Endothelial cell of umbilical vein (primary cell): ENCODE data around the gene TNRC6A. TPM values are rescaled to one million over a fixed set of nuclear protein-coding genes. Genes with fewer than 3 reads are reported as not detected.

Experiments
- BruUV-seq: library from RNA; stranded (reverse); fragments of 400-500 nt; replicated peaks from 2 replicates; lab custom pipeline; 2021; lab: Mats Ljungman, UMichigan
- CTCF ChIA-PET: fragments of 300-600, 350-600 bp; sonication (Branson Sonifier 250); formaldehyde crosslinking; loops from one replicate; lab custom pipeline; 2021; ENCODE audit warnings: antibody characterized with exemption, inconsistent platforms; lab: Charles Lee
- POLR2A ChIA-PET: fragments of 300-600, 350-600 bp; sonication (Branson Sonifier 250); formaldehyde crosslinking; loops from one replicate; lab custom pipeline; 2021; ENCODE audit warnings: antibody characterized with exemption, inconsistent platforms; lab: Charles Lee
- DNase-seq: peaks from one replicate; pipeline ENCODE4 v3.0.0-alpha.2; 2011; ENCODE audit warnings: low read depth, low spot score
- FAIRE-seq: peaks from 2 replicates; lab custom pipeline; 2011; peaks lifted over from hg19 to GRCh38; lab: Jason Lieb, UNC
- H2AFZ ChIP-seq: 2 replicates; pipeline ENCODE4 v1.6.0; 2012; ENCODE audit warnings: low read depth, low read length, control low read depth, inconsistent platforms
- H3K27ac ChIP-seq: 2 replicates; pipeline ENCODE4 v1.5.1; 2011; ENCODE audit warnings: low read depth, mild to moderate bottlenecking, control low read depth, low read length, moderate library complexity; ENCODE audit not compliant: insufficient read depth
- H3K27me3 ChIP-seq, 2 experiments: 2 replicates each; pipeline versions ENCODE4 v1.6.0 to v1.6.1; 2011; ENCODE audit warnings: low read length in 2 of 2, mixed read lengths in 1 of 2; ENCODE audit not compliant: control insufficient read depth in 2 of 2, insufficient read depth in 2 of 2
- H3K36me3 ChIP-seq, 2 experiments: 2 replicates in 1 of 2; 3 replicates in 1 of 2; pipeline ENCODE4 v1.5.1; 2011; ENCODE audit warnings: low read length in 2 of 2, mild to moderate bottlenecking in 1 of 2, moderate library complexity in 1 of 2; ENCODE audit not compliant: control insufficient read depth in 2 of 2, insufficient read depth in 2 of 2; ENCODE audit errors: extremely low read depth in 1 of 2
- H3K4me1 ChIP-seq: 3 replicates; pipeline ENCODE4 v1.5.1; 2011; ENCODE audit warnings: mild to moderate bottlenecking, low read length; ENCODE audit not compliant: control insufficient read depth, insufficient read depth; ENCODE audit errors: extremely low read depth
- H3K4me2 ChIP-seq: 2 replicates; pipeline ENCODE4 v1.6.1; 2011; ENCODE audit warnings: low read length, control low read depth, mixed read lengths; ENCODE audit not compliant: insufficient read depth
- H3K4me3 ChIP-seq, 3 experiments: fragments of 200-600 bp in 1 of 3; sonication (generic), shearing (Covaris generic) in 1 of 3; replicated peaks in 1 of 3; 2 replicates each; pipeline ENCODE4 v1.5.1; 2011 to 2016; ENCODE audit warnings: control low read depth in 3 of 3, low read length in 3 of 3, mild to moderate bottlenecking in 2 of 3, inconsistent platforms in 1 of 3, low read depth in 1 of 3, moderate library complexity in 1 of 3; ENCODE audit not compliant: insufficient read depth in 1 of 3
- H3K79me2 ChIP-seq: 2 replicates; pipeline ENCODE4 v1.6.0; 2012; ENCODE audit warnings: low read length, inconsistent platforms; ENCODE audit not compliant: control insufficient read depth, insufficient read depth
- H3K9ac ChIP-seq: replicated peaks from 2 replicates; pipeline ENCODE3; 2011; ENCODE audit warnings: low read length, control low read depth; ENCODE audit not compliant: insufficient read depth; ENCODE audit errors: extremely low read depth
- H3K9me1 ChIP-seq: replicated peaks from 3 replicates; pipeline ENCODE4 v1.6.0; 2011; ENCODE audit warnings: mild to moderate bottlenecking, low read length; ENCODE audit not compliant: control insufficient read depth, insufficient read depth; ENCODE audit errors: extremely low read depth
- H3K9me3 ChIP-seq: replicated peaks from 2 replicates; pipeline ENCODE4 v1.5.1; 2012; ENCODE audit warnings: low read length, inconsistent platforms; ENCODE audit not compliant: control insufficient read depth, insufficient read depth
- H4K20me1 ChIP-seq: replicated peaks from 2 replicates; pipeline ENCODE3; 2011; ENCODE audit warnings: mild to moderate bottlenecking, low read length; ENCODE audit not compliant: control insufficient read depth, insufficient read depth; ENCODE audit errors: extremely low read depth
- CTCF ChIP-seq, 2 donors: IDR thresholded peaks; 1 replicate in 1 of 2; 2 replicates in 1 of 2; pipeline ENCODE4 v1.5.1; 2011; ENCODE audit warnings: low read length in 2 of 2, mild to moderate bottlenecking in 2 of 2, moderate library complexity in 2 of 2, control low read depth in 1 of 2, inconsistent platforms in 1 of 2, low read depth in 1 of 2; ENCODE audit not compliant: insufficient read depth in 1 of 2; ENCODE audit errors: extremely low read depth in 1 of 2
- EZH2 ChIP-seq: IDR thresholded peaks from 2 replicates; pipeline ENCODE4 v1.6.1; 2012; ENCODE audit warnings: borderline replicate concordance, low read depth, mild to moderate bottlenecking, moderate library complexity, low read length, inconsistent platforms; ENCODE audit not compliant: severe bottlenecking
- FOS ChIP-seq: IDR thresholded peaks from 2 replicates; pipeline ENCODE4 v1.6.1; 2011; ENCODE audit warnings: mild to moderate bottlenecking, low read length, moderate library complexity, borderline replicate concordance; ENCODE audit not compliant: insufficient read depth
- GATA2 ChIP-seq: IDR thresholded peaks from 2 replicates; pipeline ENCODE4 v1.7.0; 2011; ENCODE audit warnings: low read depth, mild to moderate bottlenecking, moderate library complexity, mixed read lengths, low read length; ENCODE audit not compliant: insufficient read length, insufficient read depth
- JUN ChIP-seq: IDR thresholded peaks from 2 replicates; pipeline ENCODE4 v1.6.1; 2011; ENCODE audit warnings: borderline replicate concordance, low read depth; ENCODE audit not compliant: insufficient read length, insufficient read depth
- MAX ChIP-seq: IDR thresholded peaks from 2 replicates; pipeline ENCODE4 v1.6.1; 2011; ENCODE audit not compliant: insufficient read depth, insufficient read length
- MYC ChIP-seq: IDR thresholded peaks from one replicate; pipeline ENCODE4 v1.6.1; 2011; ENCODE audit warnings: mild to moderate bottlenecking, low read depth, low read length
- POLR2A ChIP-seq: IDR thresholded peaks from 2 replicates; pipeline ENCODE4 v1.6.1; 2012; ENCODE audit warnings: low read depth, mild to moderate bottlenecking, control low read depth, low read length
- POLR2AphosphoS5 ChIP-seq: IDR thresholded peaks from 2 replicates; pipeline ENCODE4 v1.6.1; 2012; ENCODE audit warnings: low read depth, mild to moderate bottlenecking, control low read depth, low read length, moderate library complexity; ENCODE audit not compliant: insufficient read depth
- dilution Hi-C: fragments of 300-500 bp; cut with MboI; formaldehyde crosslinking; loops from one replicate; pipeline ENCODE4 v1.15.0; 2019; ENCODE audit warnings: low sequenced_read_pairs; ENCODE audit not compliant: extremely low pct_ligation_motif_present
- intact Hi-C: fragments of 100-400 bp; cut with micrococcal nuclease; formaldehyde crosslinking; loops from one replicate; pipeline ENCODE4 v1.10.0; 2022
- polyA plus RNA-seq, 4 experiments: library from polyadenylated mRNA; depleted of rRNA in 3 of 4; stranded (reverse) in 3 of 4; unstranded in 1 of 4; fragments of >200 nt; gene quantifications; 2 replicates each; pipeline versions ENCODE4 v1.2.1 to v1.2.3, GENCODE V29; 2011 to 2012; ENCODE audit warnings: missing spikeins in 1 of 4
- total RNA-seq: library from RNA; stranded (reverse); gene quantifications from 2 replicates; pipeline ENCODE4 v1.2.3, GENCODE V29; 2021

The TNRC6A gene
- total and polyA plus RNA-seq, 2 donors (not counting 3 experiments of a cell fraction or from before 2014, with no cell fraction given): 39.3 to 74.5 TPM

GRCh38 chr16:24759006-24759405 lies 29.6 kb downstream of the TNRC6A start:
- intact Hi-C loops: no loop called here
- Histone ChIP-seq H3K9ac (no peak overlapping the region), H3K9me3 (no peaks in the 10 kb centered on the region), H3K4me1 (no peaks in the 10 kb centered on the region), H2AFZ (no peak overlapping the region), H3K4me2 (no peak overlapping the region), H3K9me1 (no peaks in the 10 kb centered on the region), H3K36me3 (peaks cover 6% of the 10 kb centered on the region in 2 experiments), H3K27me3 (no peaks in the 10 kb centered on the region), H4K20me1 (peaks cover 7% of the 10 kb centered on the region), H3K27ac (no peak overlapping the region), H3K79me2 (peaks cover 55% of the 10 kb centered on the region), H3K4me3 (no peak overlapping the region)
- TF ChIP-seq CTCF (IDR thresholded peaks at IDR 0.05; ENCODE audit: extremely low read depth in 1 of 2, insufficient read depth in 1 of 2, low read depth in 1 of 2, low read length in 2 of 2) (no peak), GATA2 (no peak), JUN (no peak), EZH2 (no peak), MAX (no peak), POLR2A (no peak), MYC (no peak), FOS (no peak), POLR2AphosphoS5 (no peak)
- no peak for FAIRE-seq
- BruUV-seq: no TSS peak
- dilution Hi-C loops: no loop called here
- ChIA-PET POLR2A (no interaction called here), CTCF (interaction anchor here (0.6 to 1.5 kb wide), 4 partner anchors 9 to 41 kb away, joined by 3 to 6 read pairs (median 5); no protein-coding TSS in a partner anchor)
- no peak for DNase-seq
